Measurements from ENCODE around the gene SLC35F3. TPM values are rescaled to one million over a fixed set of nuclear protein-coding genes. Genes with fewer than 3 reads are reported as not detected.

SLC35F3 gene
- total RNA-seq, 1 experiment from 2014 or later, result 0.94 TPM

GRCh38 chr1:234093741-234094140, 189.3 kb downstream of the SLC35F3 start:
- Mint-ChIP-seq H3K27me3 (ENCODE audit: low read depth) (peaks cover 3% of the 10 kb centered on the region; the same call in 1 of the 2 replicates), H3K4me3 (no peak overlapping the region), H3K9me3 (peaks cover 6% of the 10 kb centered on the region; the same call in 1 of the 2 replicates), H3K36me3 (no peaks in the 10 kb centered on the region), H3K27ac (no peak overlapping the region), H3K4me1 (no peaks in the 10 kb centered on the region)
- ATAC-seq, result no peak
- DNase-seq (ENCODE audit: low spot score), result no peak
- CTCF ChIA-PET, result no interaction called here
- POLR2A ChIA-PET, result no interaction called here
- TF ChIP-seq PRDM15 (CRISPR knock-in tag; IDR thresholded peaks at IDR 0.05) (no peak), EMX1 (CRISPR knock-in tag; IDR thresholded peaks at IDR 0.05) (no peak), IRF2 (CRISPR knock-in tag; IDR thresholded peaks at IDR 0.05; ENCODE audit: borderline replicate concordance, low read depth) (no peak), NFE2L1 (CRISPR knock-in tag; IDR thresholded peaks at IDR 0.05) (no peak), ZNF425 (CRISPR knock-in tag; conservative IDR thresholded peaks at IDR 0.05) (no peak), ZNF512 (CRISPR knock-in tag; IDR thresholded peaks at IDR 0.05; ENCODE audit: borderline replicate concordance) (no peak), CBFB (CRISPR knock-in tag; IDR thresholded peaks at IDR 0.05; ENCODE audit: low read depth) (no peak), GABPB1 (CRISPR knock-in tag; IDR thresholded peaks at IDR 0.05) (no peak), USF2 (CRISPR knock-in tag; IDR thresholded peaks at IDR 0.05) (no peak), ZBTB21 (CRISPR knock-in tag; IDR thresholded peaks at IDR 0.05; ENCODE audit: borderline replicate concordance) (no peak)
- TF ChIP-seq, protein P1, sequence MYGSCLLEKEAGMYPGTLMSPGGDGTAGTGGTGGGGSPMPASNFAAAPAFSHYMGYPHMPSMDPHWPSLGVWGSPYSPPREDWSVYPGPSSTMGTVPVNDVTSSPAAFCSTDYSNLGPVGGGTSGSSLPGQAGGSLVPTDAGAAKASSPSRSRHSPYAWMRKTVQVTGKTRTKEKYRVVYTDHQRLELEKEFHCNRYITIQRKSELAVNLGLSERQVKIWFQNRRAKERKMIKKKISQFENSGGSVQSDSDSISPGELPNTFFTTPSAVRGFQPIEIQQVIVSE (CRISPR knock-in tag; IDR thresholded peaks at IDR 0.05; ENCODE audit: borderline replicate concordance), result no peak

DNA sequence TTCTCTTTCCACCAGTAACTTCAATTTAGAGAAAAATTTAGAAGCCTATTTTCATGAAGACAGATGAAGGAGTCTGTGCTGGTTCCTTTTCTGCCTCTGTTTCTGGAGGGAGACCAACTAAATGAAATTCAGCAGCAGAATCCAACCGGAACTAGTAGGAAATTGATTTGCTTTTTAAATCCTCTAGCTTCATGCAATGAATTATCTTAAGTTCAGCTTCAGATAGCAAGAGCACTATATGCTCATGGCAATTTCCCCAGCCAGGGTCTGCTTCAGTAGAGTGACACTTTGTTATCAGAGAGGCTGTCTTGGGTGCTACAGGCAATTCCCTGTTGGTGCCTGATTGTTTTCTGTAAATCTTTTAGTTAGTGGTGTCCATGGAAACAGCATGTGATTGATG, 189.7 kb downstream of the SLC35F3 start:
- Mint-ChIP-seq H3K27ac (no peak overlapping the region), H3K36me3 (no peaks in the 10 kb centered on the region), H3K27me3 (ENCODE audit: low read depth) (peaks cover 3% of the 10 kb centered on the region; the same call in 1 of the 2 replicates), H3K4me1 (no peaks in the 10 kb centered on the region), H3K9me3 (peaks cover 6% of the 10 kb centered on the region; the same call in 1 of the 2 replicates), H3K4me3 (no peak overlapping the region)
- ATAC-seq (no peak), DNase-seq (ENCODE audit: low spot score) (no peak)
- POLR2A ChIA-PET, result no interaction called here
- TF ChIP-seq, protein P2, sequence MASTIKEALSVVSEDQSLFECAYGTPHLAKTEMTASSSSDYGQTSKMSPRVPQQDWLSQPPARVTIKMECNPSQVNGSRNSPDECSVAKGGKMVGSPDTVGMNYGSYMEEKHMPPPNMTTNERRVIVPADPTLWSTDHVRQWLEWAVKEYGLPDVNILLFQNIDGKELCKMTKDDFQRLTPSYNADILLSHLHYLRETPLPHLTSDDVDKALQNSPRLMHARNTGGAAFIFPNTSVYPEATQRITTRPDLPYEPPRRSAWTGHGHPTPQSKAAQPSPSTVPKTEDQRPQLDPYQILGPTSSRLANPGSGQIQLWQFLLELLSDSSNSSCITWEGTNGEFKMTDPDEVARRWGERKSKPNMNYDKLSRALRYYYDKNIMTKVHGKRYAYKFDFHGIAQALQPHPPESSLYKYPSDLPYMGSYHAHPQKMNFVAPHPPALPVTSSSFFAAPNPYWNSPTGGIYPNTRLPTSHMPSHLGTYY (CRISPR knock-in tag; IDR thresholded peaks at IDR 0.05), result no peak
- TF ChIP-seq FOXK1 (CRISPR knock-in tag; IDR thresholded peaks at IDR 0.05), result no peak
- no peak for TF ChIP-seq GRHL2 (CRISPR knock-in tag; IDR thresholded peaks at IDR 0.05; ENCODE audit: insufficient replicate concordance, severe bottlenecking)
- no peak for TF ChIP-seq ZNF232 (CRISPR knock-in tag; IDR thresholded peaks at IDR 0.05)
- TF ChIP-seq SMAD3 (CRISPR knock-in tag; IDR thresholded peaks at IDR 0.05; ENCODE audit: borderline replicate concordance), result no peak
- no peak for TF ChIP-seq NR2C2 (CRISPR knock-in tag; IDR thresholded peaks at IDR 0.05)
- CTCF ChIA-PET, result no interaction called here
